IMR-90 (cell line): ENCODE measurements around the gene R3HDM2. TPM values are rescaled to one million over a fixed set of nuclear protein-coding genes. Genes with fewer than 3 reads are reported as not detected.
A peak's percentile ranks its signal among the peaks of the same experiment; 100 is the strongest.

ENCODE experiments used
- ATAC-seq: fragments of 200-7000 bp; cut with Tn5 transposase; 2 replicates; pipeline ENCODE4 v1.9.1; 2020; ENCODE audit warnings: low read depth, mild to moderate bottlenecking, moderate library complexity
- BruUV-seq: library from RNA; stranded (reverse); fragments of 400-500 nt; replicated peaks from 2 replicates; lab custom pipeline; 2021; lab: Mats Ljungman, UMichigan
- CTCF ChIA-PET: fragments of 300-600 bp; formaldehyde crosslinking; extraction: SDS; loops from one replicate; lab custom pipeline; 2021; ENCODE audit warnings: antibody characterized with exemption; lab: Yijun Ruan, JAX
- POLR2A ChIA-PET: fragments of 300-600 bp; sonication (Branson Sonifier 250); formaldehyde crosslinking; loops from one replicate; lab custom pipeline; 2022; ENCODE audit warnings: antibody characterized with exemption; ENCODE audit not compliant: unreplicated experiment; lab: Charles Lee
- DNase-seq: peaks from one replicate; pipeline ENCODE4 v3.0.0; 2013
- H2AFZ ChIP-seq: replicated peaks from 2 replicates; pipeline ENCODE3; 2013; ENCODE audit warnings: low read length, mild to moderate bottlenecking; ENCODE audit not compliant: poor library complexity
- H2AK5ac ChIP-seq: 2 replicates; pipeline ENCODE4 v1.6.1; 2013; ENCODE audit warnings: low read depth, low read length, inconsistent platforms
- H2AK9ac ChIP-seq: replicated peaks from 2 replicates; pipeline ENCODE3; 2013; ENCODE audit warnings: mild to moderate bottlenecking, low read depth, low read length, moderate library complexity; ENCODE audit not compliant: poor library complexity
- H2BK120ac ChIP-seq: 2 replicates; pipeline ENCODE4 v1.6.1; 2013; ENCODE audit warnings: low read depth, low read length, inconsistent platforms
- H2BK15ac ChIP-seq: 3 replicates; pipeline ENCODE4 v1.6.1; 2013; ENCODE audit warnings: low read depth, low read length, inconsistent platforms
- H2BK20ac ChIP-seq: 2 replicates; pipeline ENCODE4 v1.6.1; 2013; ENCODE audit warnings: low read depth, mild to moderate bottlenecking, inconsistent platforms, low read length, moderate library complexity
- H2BK5ac ChIP-seq: 2 replicates; pipeline ENCODE4 v1.6.1; 2013; ENCODE audit warnings: mild to moderate bottlenecking, low read depth, low read length, inconsistent platforms; ENCODE audit not compliant: poor library complexity, severe bottlenecking
- H3K14ac ChIP-seq: replicated peaks from 2 replicates; pipeline ENCODE4 v1.6.1; 2013; ENCODE audit warnings: low read depth, low read length, inconsistent platforms
- H3K18ac ChIP-seq: 2 replicates; pipeline ENCODE4 v1.6.1; 2013; ENCODE audit warnings: low read depth, low read length, control low read depth
- H3K23ac ChIP-seq: 2 replicates; pipeline ENCODE4 v1.6.1; 2013; ENCODE audit warnings: low read depth, low read length, inconsistent platforms
- H3K27ac ChIP-seq: 2 replicates; pipeline ENCODE4 v1.5.1; 2013; ENCODE audit warnings: mild to moderate bottlenecking, control low read depth, low read length; ENCODE audit not compliant: insufficient read depth
- H3K27me3 ChIP-seq: 2 replicates; pipeline ENCODE4 v1.6.1; 2013; ENCODE audit warnings: low read length; ENCODE audit not compliant: control insufficient read depth, insufficient read depth
- H3K36me3 ChIP-seq: 2 replicates; pipeline ENCODE4 v1.6.1; 2013; ENCODE audit warnings: low read length, mixed read lengths; ENCODE audit not compliant: control insufficient read depth, insufficient read depth
- H3K4ac ChIP-seq: 2 replicates; pipeline ENCODE4 v1.6.1; 2013; ENCODE audit warnings: low read depth, low read length, inconsistent platforms
- H3K4me1 ChIP-seq: 2 replicates; pipeline ENCODE4 v1.6.1; 2013; ENCODE audit warnings: low read length, mixed read lengths; ENCODE audit not compliant: control insufficient read depth, insufficient read depth
- H3K4me2 ChIP-seq: 2 replicates; pipeline ENCODE4 v1.6.1; 2013; ENCODE audit warnings: low read depth, mild to moderate bottlenecking, control low read depth, low read length, moderate library complexity
- H3K4me3 ChIP-seq: 2 replicates; pipeline ENCODE4 v1.5.1; 2013; ENCODE audit warnings: low read depth, mild to moderate bottlenecking, control low read depth, low read length, moderate library complexity; ENCODE audit not compliant: insufficient read depth
- H3K56ac ChIP-seq: 2 replicates; pipeline ENCODE4 v1.6.1; 2013; ENCODE audit warnings: low read length, inconsistent platforms; ENCODE audit not compliant: insufficient read depth; ENCODE audit errors: extremely low read depth
- H3K79me1 ChIP-seq, 2 experiments: 2 replicates each; pipeline ENCODE4 v1.6.1; 2013; ENCODE audit warnings: low read length in 2 of 2, inconsistent platforms in 1 of 2, low read depth in 1 of 2
- H3K9ac ChIP-seq: 2 replicates; pipeline ENCODE4 v1.6.1; 2013; ENCODE audit warnings: low read depth, low read length, control low read depth
- H3K9me1 ChIP-seq: 2 replicates; pipeline ENCODE4 v1.6.1; 2013; ENCODE audit warnings: low read length, inconsistent platforms; ENCODE audit not compliant: insufficient read depth
- H3K9me3 ChIP-seq: 2 replicates; pipeline ENCODE4 v1.6.1; 2013; ENCODE audit warnings: low read length; ENCODE audit not compliant: control insufficient read depth, insufficient read depth
- H4K20me1 ChIP-seq: 2 replicates; pipeline ENCODE4 v1.6.1; 2013; ENCODE audit warnings: low read length, inconsistent platforms; ENCODE audit not compliant: insufficient read depth
- H4K5ac ChIP-seq: 2 replicates; pipeline ENCODE4 v1.6.1; 2013; ENCODE audit warnings: mild to moderate bottlenecking, low read depth, low read length, control low read depth
- H4K8ac ChIP-seq, 2 experiments: 2 replicates each; pipeline ENCODE4 v1.6.1; 2013; ENCODE audit warnings: low read depth in 2 of 2, low read length in 2 of 2, control low read depth in 1 of 2, inconsistent platforms in 1 of 2
- H4K91ac ChIP-seq: 2 replicates; pipeline ENCODE4 v1.6.1; 2013; ENCODE audit warnings: low read depth, low read length, inconsistent platforms; ENCODE audit not compliant: insufficient read depth
- BHLHE40 ChIP-seq: fragments of 150-350 bp; IDR thresholded peaks from 2 replicates; pipeline ENCODE4 v1.6.1; 2016; ENCODE audit warnings: mild to moderate bottlenecking, low read depth, low read length
- CEBPB ChIP-seq: IDR thresholded peaks from 2 replicates; pipeline ENCODE4 v1.6.1; 2012; ENCODE audit warnings: low read depth, low read length, improper control_type of control experiment
- CHD1 ChIP-seq: IDR thresholded peaks from 2 replicates; pipeline ENCODE4 v1.6.1; 2012; ENCODE audit warnings: low read depth, low read length, improper control_type of control experiment
- FOS ChIP-seq: fragments of 150-350 bp; IDR thresholded peaks from 2 replicates; pipeline ENCODE4 v1.6.1; 2016; ENCODE audit warnings: low read depth, low read length
- MAFK ChIP-seq: IDR thresholded peaks from 2 replicates; pipeline ENCODE4 v1.6.1; 2012; ENCODE audit warnings: low read depth, low read length, improper control_type of control experiment
- MAZ ChIP-seq: IDR thresholded peaks from 2 replicates; pipeline ENCODE4 v1.6.1; 2012; ENCODE audit warnings: low read depth, mild to moderate bottlenecking, low read length, improper control_type of control experiment, moderate library complexity, borderline replicate concordance
- MXI1 ChIP-seq: IDR thresholded peaks from 2 replicates; pipeline ENCODE4 v1.6.1; 2012; ENCODE audit warnings: low read depth, mild to moderate bottlenecking, low read length, moderate library complexity, borderline replicate concordance
- NFE2L2 ChIP-seq: fragments of 150-350 bp; IDR thresholded peaks from 2 replicates; pipeline ENCODE4 v1.6.1; 2016; ENCODE audit warnings: low read depth, mild to moderate bottlenecking, low read length
- POLR2A ChIP-seq: IDR thresholded peaks from 2 replicates; pipeline ENCODE4 v1.6.1; 2012; ENCODE audit warnings: mild to moderate bottlenecking, low read depth, low read length
- RCOR1 ChIP-seq: IDR thresholded peaks from 2 replicates; pipeline ENCODE4 v1.6.1; 2012; ENCODE audit warnings: mild to moderate bottlenecking, low read length, improper control_type of control experiment; ENCODE audit not compliant: insufficient replicate concordance
- RFX5 ChIP-seq: IDR thresholded peaks from 2 replicates; pipeline ENCODE4 v1.8.0; 2012; ENCODE audit warnings: low read depth, mild to moderate bottlenecking, low read length, moderate library complexity
- SMC3 ChIP-seq: fragments of 150-350 bp; IDR thresholded peaks from 2 replicates; pipeline ENCODE4 v1.6.1; 2016; ENCODE audit warnings: low read depth, mild to moderate bottlenecking, antibody characterized with exemption, low read length, moderate library complexity
- USF2 ChIP-seq: fragments of 150-350 bp; IDR thresholded peaks from 2 replicates; pipeline ENCODE4 v1.6.1; 2017; ENCODE audit warnings: mild to moderate bottlenecking, antibody characterized with exemption, low read length, low read depth
- WGBS, 2 experiments: methylation state at CpG; one replicate each; pipeline versions ENCODE4 v1.1.5 to v1.1.7; 2013; ENCODE audit warnings: missing lambda C conversion rate in 2 of 2; ENCODE audit not compliant: insufficient read length in 1 of 2; ENCODE audit errors: extremely low coverage in 2 of 2; 5-methylcytosine and 5-hydroxymethylcytosine counted together
- dilution Hi-C: fragments of 300-500 bp; cut with HindIII; formaldehyde crosslinking; loops from one replicate; pipeline ENCODE4 v1.14.3; 2018; ENCODE audit warnings: low sequenced_read_pairs; ENCODE audit not compliant: unreplicated experiment
- in situ Hi-C: fragments of 300-500 bp; cut with MboI; formaldehyde crosslinking; loops from 3 replicates; pipeline ENCODE4 v1.14.3; 2019; ENCODE audit warnings: low sequenced_read_pairs, inconsistent platforms, mixed read lengths
- intact Hi-C: fragments of 100-400 bp; cut with micrococcal nuclease; formaldehyde crosslinking; loops from 2 replicates; pipeline ENCODE4 v1.10.0; 2022
- polyA plus RNA-seq, 3 experiments: library from polyadenylated mRNA; depleted of rRNA; stranded (reverse); fragments of >200 nt; gene quantifications; 2 replicates each; pipeline ENCODE4 v1.2.3, GENCODE V29; 2012; ENCODE audit warnings: low replicate concordance in 1 of 3
- total RNA-seq: library from RNA; depleted of rRNA; stranded (reverse); fragments of >200 nt; gene quantifications from 2 replicates; pipeline ENCODE4 v1.2.3, GENCODE V29; 2012
- TF ChIP-seq, protein P1 (sequence below): conservative IDR thresholded peaks from 2 replicates; pipeline ENCODE4 v1.5.1; 2012; ENCODE audit warnings: mild to moderate bottlenecking, low read depth, low read length, improper control_type of control experiment
- TF ChIP-seq, protein P2 (sequence below): fragments of 150-350 bp; IDR thresholded peaks from 2 replicates; pipeline ENCODE4 v1.6.1; 2016; ENCODE audit warnings: low read depth, mild to moderate bottlenecking, low read length, moderate library complexity, borderline replicate concordance

The R3HDM2 gene
- total and polyA plus RNA-seq, 2 of the 4 experiments (the other 2 are of a cell fraction) = 7.5 to 28.4 TPM

GRCh38 chr12:57226588-57227314 lies 204.1 kb downstream of the R3HDM2 start:
- no TSS peak for BruUV-seq
- Histone ChIP-seq H2BK20ac (no peak overlapping the region), H4K8ac (no peak overlapping the region), H2AK9ac (peak overlapping the region; percentile 68), H4K20me1 (peaks cover 15% of the 10 kb centered on the region), H4K5ac (no peak overlapping the region), H3K56ac (no peak overlapping the region), H3K9me3 (no peaks in the 10 kb centered on the region), H3K79me1 (peaks cover 18 to 27% of the 10 kb centered on the region in 2 experiments; a peak in 3 of 4 replicates), H3K4me1 (peaks cover 14% of the 10 kb centered on the region), H3K27ac (no peak overlapping the region), H3K4me2 (peak overlapping the region; percentile 5; the same call in 1 of the 2 replicates), H3K9ac (no peak overlapping the region), H2BK15ac (no peak overlapping the region), H2BK120ac (no peak overlapping the region), H3K4ac (no peak overlapping the region; the same call in 1 of the 2 replicates), H3K4me3 (no peak overlapping the region), H2BK5ac (no peak overlapping the region), H2AK5ac (no peak overlapping the region; the same call in 1 of the 2 replicates), H4K91ac (no peak overlapping the region), H3K18ac (no peak overlapping the region), H3K14ac (no peak overlapping the region), H3K9me1 (peaks cover 14% of the 10 kb centered on the region), H3K27me3 (peaks cover 17% of the 10 kb centered on the region), H2AFZ (peak overlapping the region; percentile 46), H3K23ac (no peak overlapping the region), H3K36me3 (peaks cover 11% of the 10 kb centered on the region)
- in situ Hi-C loops (no loop called here), intact Hi-C loops (no loop called here), dilution Hi-C loops (no loop called here)
- 60% methylated on average over 4 of the region's 35 CpGs; no CpG with 5 or more reads in 1 of the 2 experiments for WGBS, 2 experiments
- DNase-seq = no peak
- CTCF ChIA-PET = interaction anchor here (1.0 to 5.3 kb wide), 2 partner anchors 15 to 24 kb away, joined by 3 to 47 read pairs; partner anchors contain the start of gene STAC3
- ATAC-seq = no peak
- POLR2A ChIA-PET = no interaction called here
- TF ChIP-seq, protein P1, sequence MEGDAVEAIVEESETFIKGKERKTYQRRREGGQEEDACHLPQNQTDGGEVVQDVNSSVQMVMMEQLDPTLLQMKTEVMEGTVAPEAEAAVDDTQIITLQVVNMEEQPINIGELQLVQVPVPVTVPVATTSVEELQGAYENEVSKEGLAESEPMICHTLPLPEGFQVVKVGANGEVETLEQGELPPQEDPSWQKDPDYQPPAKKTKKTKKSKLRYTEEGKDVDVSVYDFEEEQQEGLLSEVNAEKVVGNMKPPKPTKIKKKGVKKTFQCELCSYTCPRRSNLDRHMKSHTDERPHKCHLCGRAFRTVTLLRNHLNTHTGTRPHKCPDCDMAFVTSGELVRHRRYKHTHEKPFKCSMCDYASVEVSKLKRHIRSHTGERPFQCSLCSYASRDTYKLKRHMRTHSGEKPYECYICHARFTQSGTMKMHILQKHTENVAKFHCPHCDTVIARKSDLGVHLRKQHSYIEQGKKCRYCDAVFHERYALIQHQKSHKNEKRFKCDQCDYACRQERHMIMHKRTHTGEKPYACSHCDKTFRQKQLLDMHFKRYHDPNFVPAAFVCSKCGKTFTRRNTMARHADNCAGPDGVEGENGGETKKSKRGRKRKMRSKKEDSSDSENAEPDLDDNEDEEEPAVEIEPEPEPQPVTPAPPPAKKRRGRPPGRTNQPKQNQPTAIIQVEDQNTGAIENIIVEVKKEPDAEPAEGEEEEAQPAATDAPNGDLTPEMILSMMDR = no peak
- TF ChIP-seq BHLHE40 = no peak
- no peak for TF ChIP-seq RFX5
- TF ChIP-seq USF2 = no peak
- no peak for TF ChIP-seq MXI1
- TF ChIP-seq NFE2L2 = no peak
- no peak for TF ChIP-seq CHD1
- TF ChIP-seq MAZ = no peak
- TF ChIP-seq, protein P2, sequence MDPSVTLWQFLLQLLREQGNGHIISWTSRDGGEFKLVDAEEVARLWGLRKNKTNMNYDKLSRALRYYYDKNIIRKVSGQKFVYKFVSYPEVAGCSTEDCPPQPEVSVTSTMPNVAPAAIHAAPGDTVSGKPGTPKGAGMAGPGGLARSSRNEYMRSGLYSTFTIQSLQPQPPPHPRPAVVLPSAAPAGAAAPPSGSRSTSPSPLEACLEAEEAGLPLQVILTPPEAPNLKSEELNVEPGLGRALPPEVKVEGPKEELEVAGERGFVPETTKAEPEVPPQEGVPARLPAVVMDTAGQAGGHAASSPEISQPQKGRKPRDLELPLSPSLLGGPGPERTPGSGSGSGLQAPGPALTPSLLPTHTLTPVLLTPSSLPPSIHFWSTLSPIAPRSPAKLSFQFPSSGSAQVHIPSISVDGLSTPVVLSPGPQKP = no peak
- no peak for TF ChIP-seq FOS
- no peak for TF ChIP-seq POLR2A
- no peak for TF ChIP-seq MAFK
- no peak for TF ChIP-seq SMC3
- no peak for TF ChIP-seq RCOR1
- TF ChIP-seq CEBPB = no peak
